HepG2 (cell line): ENCODE measurements around the gene SH3PXD2A. TPM values are rescaled to one million over a fixed set of nuclear protein-coding genes. Genes with fewer than 3 reads are reported as not detected.
A peak's percentile ranks its signal among the peaks of the same experiment; 100 is the strongest.

ENCODE experiments used
- AKAP8 ChIP-seq: sonication (generic); formaldehyde crosslinking; IDR thresholded peaks from 2 replicates; pipeline ENCODE4 v1.5.1; 2020; ENCODE audit warnings: mild to moderate bottlenecking, missing genetic modification reagents
- CHCHD3 ChIP-seq: sonication (generic); formaldehyde crosslinking; IDR thresholded peaks from 2 replicates; pipeline ENCODE4 v1.8.0; 2022; ENCODE audit warnings: mild to moderate bottlenecking, missing genetic modification reagents, moderate library complexity
- CSRNP2 ChIP-seq: sonication (generic); formaldehyde crosslinking; conservative IDR thresholded peaks from 2 replicates; pipeline ENCODE4 v1.8.0; 2022; ENCODE audit warnings: low read depth, missing genetic modification reagents
- EP300 ChIP-seq, 3 experiments: sonication (generic) in 1 of 3; formaldehyde crosslinking in 1 of 3; IDR thresholded peaks; 2 replicates each; pipeline versions ENCODE4 v1.5.1 to v1.6.1; 2011 to 2020; ENCODE audit warnings: low read depth in 2 of 3, low read length in 2 of 3, borderline replicate concordance in 1 of 3, improper control_type of control experiment in 1 of 3, mild to moderate bottlenecking in 1 of 3, missing genetic modification reagents in 1 of 3, moderate library complexity in 1 of 3
- FOXO4 ChIP-seq: sonication (generic); formaldehyde crosslinking; conservative IDR thresholded peaks from 2 replicates; pipeline ENCODE4 v1.8.1; 2023; ENCODE audit warnings: missing genetic modification reagents
- NR2C2 ChIP-seq: sonication (generic); formaldehyde crosslinking; IDR thresholded peaks from 2 replicates; pipeline ENCODE4 v1.4.0; 2020; ENCODE audit warnings: missing genetic modification reagents, mild to moderate bottlenecking, moderate library complexity, borderline replicate concordance
- PREB ChIP-seq: sonication (generic); formaldehyde crosslinking; IDR thresholded peaks from 2 replicates; pipeline ENCODE4 v1.4.0; 2020; ENCODE audit warnings: missing genetic modification reagents
- SUZ12 ChIP-seq: fragments of 150-350 bp; IDR thresholded peaks from 2 replicates; pipeline ENCODE4 v1.6.1; 2014; ENCODE audit warnings: low read depth, low read length
- TBX3 ChIP-seq: fragments of 450-650 bp; IDR thresholded peaks from 2 replicates; pipeline ENCODE4 v1.6.1; 2017; ENCODE audit warnings: antibody characterized with exemption, mild to moderate bottlenecking, inconsistent platforms, borderline replicate concordance
- ZBTB42 ChIP-seq: sonication (generic); formaldehyde crosslinking; IDR thresholded peaks from 2 replicates; pipeline ENCODE4 v1.5.0; 2020; ENCODE audit warnings: mild to moderate bottlenecking, missing genetic modification reagents
- ZNF329 ChIP-seq: sonication (generic); formaldehyde crosslinking; IDR thresholded peaks from 2 replicates; pipeline ENCODE4 v1.9.0; 2021; ENCODE audit warnings: low read depth, mild to moderate bottlenecking, missing genetic modification reagents
- ZNF33B ChIP-seq: sonication (generic); formaldehyde crosslinking; IDR thresholded peaks from 2 replicates; pipeline ENCODE4 v1.5.1; 2020; ENCODE audit warnings: mild to moderate bottlenecking, missing genetic modification reagents
- ZNF503 ChIP-seq: sonication (generic); formaldehyde crosslinking; IDR thresholded peaks from 2 replicates; pipeline ENCODE4 v1.4.0; 2020; ENCODE audit warnings: missing genetic modification reagents
- ZNF646 ChIP-seq: sonication (generic); formaldehyde crosslinking; IDR thresholded peaks from 2 replicates; pipeline ENCODE4 v1.9.0; 2021; ENCODE audit warnings: mild to moderate bottlenecking, missing genetic modification reagents
- ZSCAN20 ChIP-seq: sonication (generic); formaldehyde crosslinking; IDR thresholded peaks from 2 replicates; pipeline ENCODE4 v1.4.0; 2020; ENCODE audit warnings: missing genetic modification reagents, mild to moderate bottlenecking, borderline replicate concordance
- ZSCAN30 ChIP-seq: sonication (generic); formaldehyde crosslinking; IDR thresholded peaks from 2 replicates; pipeline ENCODE4 v1.5.0; 2020; ENCODE audit warnings: mild to moderate bottlenecking, missing genetic modification reagents
- polyA plus RNA-seq, 8 experiments: library from polyadenylated mRNA; depleted of rRNA in 3 of 8; stranded (reverse) in 7 of 8; unstranded in 1 of 8; fragments of >200 nt; fragmentation: Illumina TruSeq in 4 of 8; extraction: Trizol in 4 of 8; gene quantifications; 2 replicates each; pipeline versions ENCODE4 v1.2.1 to v1.2.3, GENCODE V29; 2011 to 2016; ENCODE audit warnings: low read depth in 4 of 8, missing spikeins in 1 of 8, mixed read lengths in 1 of 8; ENCODE audit not compliant: insufficient read depth in 1 of 8
- total RNA-seq, 5 experiments: library from RNA; depleted of rRNA; stranded (reverse); fragments of >200 nt; fragmentation: Illumina TruSeq; extraction: Trizol; gene quantifications; 2 replicates each; pipeline ENCODE4 v1.2.3, GENCODE V29; 2016; ENCODE audit warnings: low read depth in 1 of 5

SH3PXD2A gene
- total and polyA plus RNA-seq, 2 of the 13 experiments (the other 11 are each of a cell fraction or from before 2014, with no cell fraction given) = 11.1 to 11.3 TPM

- peak in 1 of 2 experiments; percentile 46; a peak in 1 of 4 replicates for TF ChIP-seq EP300 (IDR thresholded peaks at IDR 0.05; ENCODE audit: low read depth in 2 of 2, low read length in 2 of 2)
- no peak for TF ChIP-seq EP300 (CRISPR knock-in tag; IDR thresholded peaks at IDR 0.05; ENCODE audit: borderline replicate concordance)
- TF ChIP-seq ZNF646 = no peak
- TF ChIP-seq FOXO4 = no peak
- no peak for TF ChIP-seq ZBTB42 (CRISPR knock-in tag)
- no peak for TF ChIP-seq CHCHD3 (CRISPR knock-in tag)
- no peak for TF ChIP-seq AKAP8
- TF ChIP-seq ZSCAN20 (CRISPR knock-in tag) = no peak
- no peak for TF ChIP-seq ZSCAN30 (CRISPR knock-in tag)
- no peak for TF ChIP-seq SUZ12
- TF ChIP-seq ZNF503 = no peak
- TF ChIP-seq ZNF329 (CRISPR knock-in tag) = no peak
- no peak for TF ChIP-seq PREB (CRISPR knock-in tag)
- no peak for TF ChIP-seq ZNF33B (CRISPR knock-in tag)
- TF ChIP-seq TBX3 = no peak
- no peak for TF ChIP-seq NR2C2 (CRISPR knock-in tag)
- no peak for TF ChIP-seq CSRNP2 (CRISPR knock-in tag)
Measured at GRCh38 chr10:103652599-103653281, 202.6 kb downstream of the SH3PXD2A start (continued).
